ENCODE measurements around the gene CETN1.
A peak's percentile ranks its signal among the peaks of the same experiment; 100 is the strongest.

Gene CETN1

GRCh38 chr18:627231-627630 is 47.1 kb downstream of the CETN1 start:
- H4K20me1 ChIP-seq (ENCODE audit: insufficient read depth, low read length), result no peaks in the 10 kb centered on the region
- no peak for ATAC-seq (ENCODE audit: insufficient read depth, low read depth)

DNA sequence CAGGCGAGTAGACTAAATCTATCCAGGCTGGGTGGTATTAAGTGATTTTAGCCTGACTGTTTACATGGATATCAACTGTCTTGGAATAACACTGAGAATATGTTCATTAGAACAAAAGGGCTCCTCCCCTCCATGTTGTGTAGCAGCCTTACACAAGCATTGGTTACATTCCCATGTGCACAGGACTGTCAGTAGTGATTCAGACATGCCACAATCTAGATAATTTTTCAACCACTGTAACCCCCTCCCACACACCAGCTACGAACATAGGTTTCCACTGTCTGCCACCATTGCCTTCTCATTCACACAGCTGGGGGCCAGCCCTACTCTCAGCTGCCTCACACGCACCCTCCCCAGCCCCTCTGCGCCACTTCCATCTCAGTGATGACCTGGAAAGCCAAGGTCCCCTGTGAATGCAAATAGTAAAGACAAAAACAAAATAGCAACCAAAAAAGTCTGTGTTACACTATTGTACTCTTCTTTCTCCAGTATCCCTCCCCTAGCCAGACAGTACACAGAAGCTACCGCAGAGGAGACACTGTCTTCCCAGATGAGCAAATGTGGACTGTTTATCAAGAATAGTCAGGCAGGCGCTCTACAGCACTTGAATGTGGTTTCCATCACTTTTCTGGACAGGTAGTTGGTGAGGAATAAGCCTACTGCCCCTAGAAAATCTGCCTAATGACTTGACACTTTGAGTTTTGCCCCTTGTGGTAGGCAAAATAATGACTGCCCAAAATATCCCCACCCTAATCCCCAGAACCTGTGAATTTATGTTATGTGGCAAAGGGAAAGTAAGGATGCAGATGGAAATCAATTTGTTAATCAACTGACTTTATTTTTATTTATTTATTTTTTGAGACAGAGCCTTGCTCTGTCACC is 49.3 kb downstream of the CETN1 start:
- DNase-seq (no peak), ATAC-seq (ENCODE audit: insufficient read depth, low read depth) (peak; percentile 40; the same call in 1 of the 3 replicates)
- H3K9ac ChIP-seq (ENCODE audit: low read depth, low read length), result no peak overlapping the region
- no peak for TF ChIP-seq EZH2 (IDR thresholded peaks at IDR 0.05; ENCODE audit: borderline replicate concordance, low read depth, low read length, severe bottlenecking)
- peak; percentile 34 for TF ChIP-seq CTCF (IDR thresholded peaks at IDR 0.05; ENCODE audit: borderline replicate concordance, extremely low read depth, low read length, poor library complexity, severe bottlenecking)
- no peaks in the 10 kb centered on the region for H3K4me1 ChIP-seq (ENCODE audit: insufficient read depth, low read length)
- no peak overlapping the region for H3K4me2 ChIP-seq (ENCODE audit: insufficient read depth, low read length)
- no peaks in the 10 kb centered on the region for H4K20me1 ChIP-seq (ENCODE audit: insufficient read depth, low read length)
- H3K27ac ChIP-seq (ENCODE audit: low read length), result no peak overlapping the region
- no peaks in the 10 kb centered on the region for H3K36me3 ChIP-seq (ENCODE audit: insufficient read depth, low read length)
- H3K9me3 ChIP-seq (ENCODE audit: insufficient read depth, low read length, severe bottlenecking), result no peaks in the 10 kb centered on the region
- no peaks in the 10 kb centered on the region for H3K79me2 ChIP-seq (ENCODE audit: insufficient read depth, low read length)
- H3K4me3 ChIP-seq (ENCODE audit: low read depth in 1 of 2, low read length in 2 of 2), result no peak overlapping the region
- H2AFZ ChIP-seq (ENCODE audit: low read depth, low read length), result no peak overlapping the region
- H3K27me3 ChIP-seq (ENCODE audit: insufficient read depth, low read length, poor library complexity), result no peaks in the 10 kb centered on the region

More at GRCh38 chr18:627231-627630, 47.1 kb downstream of the CETN1 start:
- no peaks in the 10 kb centered on the region for H3K79me2 ChIP-seq (ENCODE audit: insufficient read depth, low read length)
- no peak overlapping the region for H3K27ac ChIP-seq (ENCODE audit: low read length)
- no peak overlapping the region for H2AFZ ChIP-seq (ENCODE audit: low read depth, low read length)
- H3K36me3 ChIP-seq (ENCODE audit: insufficient read depth, low read length), result no peaks in the 10 kb centered on the region
- no peak overlapping the region for H3K4me3 ChIP-seq (ENCODE audit: low read depth in 1 of 2, low read length in 2 of 2)
- H3K9ac ChIP-seq (ENCODE audit: low read depth, low read length), result no peak overlapping the region
- H3K4me2 ChIP-seq (ENCODE audit: insufficient read depth, low read length), result no peak overlapping the region
- no peak for TF ChIP-seq CTCF (IDR thresholded peaks at IDR 0.05; ENCODE audit: borderline replicate concordance, extremely low read depth, low read length, poor library complexity, severe bottlenecking)
- TF ChIP-seq EZH2 (IDR thresholded peaks at IDR 0.05; ENCODE audit: borderline replicate concordance, low read depth, low read length, severe bottlenecking), result no peak
- no peak for DNase-seq
- no peaks in the 10 kb centered on the region for H3K27me3 ChIP-seq (ENCODE audit: insufficient read depth, low read length, poor library complexity)
- peaks cover 2% of the 10 kb centered on the region; the same call in 1 of the 2 replicates for H3K4me1 ChIP-seq (ENCODE audit: insufficient read depth, low read length)
- no peaks in the 10 kb centered on the region for H3K9me3 ChIP-seq (ENCODE audit: insufficient read depth, low read length, severe bottlenecking)

- Histone ChIP-seq H3K36me3 (ENCODE audit: insufficient read depth, low read length) (no peaks in the 10 kb centered on the region), H3K27me3 (ENCODE audit: insufficient read depth, low read length, poor library complexity) (no peaks in the 10 kb centered on the region), H2AFZ (ENCODE audit: low read depth, low read length) (no peak overlapping the region), H3K9ac (ENCODE audit: low read depth, low read length) (no peak overlapping the region), H3K79me2 (ENCODE audit: insufficient read depth, low read length) (no peaks in the 10 kb centered on the region), H3K9me3 (ENCODE audit: insufficient read depth, low read length, severe bottlenecking) (no peaks in the 10 kb centered on the region), H4K20me1 (ENCODE audit: insufficient read depth, low read length) (no peaks in the 10 kb centered on the region), H3K27ac (ENCODE audit: low read length) (no peak overlapping the region), H3K4me1 (ENCODE audit: insufficient read depth, low read length) (no peaks in the 10 kb centered on the region), H3K4me2 (ENCODE audit: insufficient read depth, low read length) (no peak overlapping the region), H3K4me3 (ENCODE audit: low read depth in 1 of 2, low read length in 2 of 2) (no peak overlapping the region)
- TF ChIP-seq CTCF (IDR thresholded peaks at IDR 0.05; ENCODE audit: borderline replicate concordance, extremely low read depth, low read length, poor library complexity, severe bottlenecking) (no peak), EZH2 (IDR thresholded peaks at IDR 0.05; ENCODE audit: borderline replicate concordance, low read depth, low read length, severe bottlenecking) (no peak)
- ATAC-seq (ENCODE audit: insufficient read depth, low read depth) (no peak), DNase-seq (no peak)
Measured at GRCh38 chr18:631560-631959, 51.4 kb downstream of the CETN1 start.
